ENCODE measurements around the gene LMF1. TPM values are rescaled to one million over a fixed set of nuclear protein-coding genes. Genes with fewer than 3 reads are reported as not detected.

Gene LMF1
- 10 to 100 TPM; 16.4 to 21.8 TPM for total RNA-seq
- long read RNA-seq, donor 1, partial matches to known transcripts: 1 of 2 reads
- long read RNA-seq, donor 1, other reads (novel, unspliced or antisense): 0 of 2 reads
- long read RNA-seq, donor 2, partial matches to known transcripts: 2 of 9 reads
- long read RNA-seq, donor 2, other reads (novel, unspliced or antisense): 2 of 9 reads

DNA sequence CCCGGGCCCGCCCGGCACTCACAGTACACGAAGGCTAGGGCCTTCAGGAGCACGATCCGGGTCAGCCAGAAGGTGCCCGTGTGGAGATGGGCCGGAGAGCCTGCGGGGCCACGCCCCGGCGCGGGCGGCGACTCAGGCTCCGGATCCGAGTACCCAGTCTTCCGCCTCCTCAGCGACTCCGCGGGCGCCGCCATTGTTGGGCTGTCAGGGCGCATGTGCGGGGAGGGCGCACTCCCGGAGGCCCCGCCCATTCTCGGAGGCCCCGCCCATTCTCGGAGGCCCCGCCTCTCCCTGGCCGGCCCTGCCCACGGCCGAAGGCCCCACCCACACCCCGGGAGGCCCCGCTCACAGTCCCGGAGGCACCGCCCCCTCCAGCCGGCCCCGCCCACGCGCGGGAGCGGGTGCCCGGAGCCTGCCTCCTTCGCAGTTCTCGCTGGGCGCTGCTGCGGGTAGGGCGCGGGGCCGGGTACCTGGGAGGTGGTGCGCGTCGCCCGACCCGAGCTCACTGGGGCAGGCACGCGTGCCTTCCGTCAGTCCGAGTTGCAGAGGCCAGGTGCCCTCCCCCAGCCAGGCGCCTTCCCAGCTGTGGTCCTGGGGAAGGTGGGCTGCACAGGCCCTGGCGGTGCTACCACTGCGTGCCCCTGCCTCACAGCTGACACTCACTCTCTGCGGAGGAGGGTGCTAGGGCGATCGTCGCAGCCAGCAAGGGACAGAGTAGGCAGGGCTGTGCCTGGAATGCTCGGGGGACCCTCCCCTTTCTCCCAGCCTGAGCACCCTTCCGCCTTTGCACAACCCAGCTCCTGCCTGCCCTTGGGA, at the start of gene LMF1:
LMF1 (minus strand) TSS at position 219 of the 816 bp plus-strand sequence; CDS start at position 215, 4 bp downstream.
- intact Hi-C loops (cut with DNase I): no loop called here
- peak; percentile 98 for DNase-seq (ENCODE audit: low spot score)

DNA sequence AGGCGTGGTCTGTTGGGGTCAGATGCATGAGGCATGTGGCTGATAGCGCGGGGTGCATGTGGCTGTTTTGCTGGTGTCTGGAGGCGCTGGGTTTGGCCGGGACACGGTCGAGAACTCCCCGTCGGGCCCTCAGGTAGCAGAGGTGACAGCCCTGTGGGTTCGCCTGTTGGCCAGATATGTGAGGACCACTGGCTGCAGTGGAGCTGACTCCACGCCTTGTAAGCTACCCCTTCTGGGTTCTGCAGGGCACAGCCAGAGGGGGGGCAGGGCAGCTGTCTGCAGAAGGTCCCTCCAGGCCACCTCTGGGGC, 49.3 kb upstream of the LMF1 start:
- intact Hi-C loops (cut with DNase I): no loop called here

DNA sequence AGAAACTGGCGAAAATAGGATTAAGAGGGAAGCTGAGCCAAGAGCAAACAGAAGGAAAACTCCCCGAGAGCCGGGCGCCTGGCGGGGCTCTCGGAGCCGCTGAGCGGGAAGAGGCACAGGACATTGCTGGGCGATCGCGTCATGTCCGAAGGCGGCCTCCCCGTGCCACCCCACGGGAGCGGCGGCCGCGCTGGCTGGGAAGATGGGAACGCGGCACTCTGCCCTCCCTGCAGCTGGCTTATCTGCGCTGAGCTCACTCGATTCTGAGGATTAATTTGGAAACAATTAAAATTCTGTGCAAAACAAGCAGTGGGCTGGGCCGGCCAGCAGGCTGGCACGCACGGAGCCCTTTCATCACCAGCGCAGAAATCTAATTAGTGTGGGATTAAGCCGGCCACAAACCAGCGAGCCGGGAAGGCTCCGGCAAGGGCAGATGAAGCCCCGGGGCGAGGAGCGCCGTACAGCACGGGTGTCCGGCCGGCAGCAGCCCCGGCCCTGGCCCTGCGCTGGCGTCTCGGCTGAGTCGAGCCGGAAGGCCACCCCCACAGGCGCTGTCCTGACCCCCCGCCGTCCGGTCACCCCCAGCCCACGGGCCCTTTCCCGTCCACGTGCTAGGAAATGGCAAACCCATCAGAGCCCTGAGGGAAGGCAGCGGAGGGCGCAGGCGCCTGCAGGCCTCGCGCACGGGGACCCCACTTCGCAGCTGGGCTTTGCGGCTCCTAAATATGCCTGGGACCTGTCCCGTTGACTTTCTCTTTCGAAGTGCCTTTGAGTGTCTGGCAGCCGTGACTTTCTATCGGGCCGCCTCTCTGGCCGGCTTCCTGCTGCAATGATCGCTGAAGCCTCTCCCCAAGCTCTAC, 48.7 kb upstream of the LMF1 start:
- intact Hi-C loops (cut with DNase I): no loop called here
- DNase-seq (ENCODE audit: low spot score): peak; percentile 90

More for the DNA sequence above, 49.3 kb upstream of the LMF1 start:
- DNase-seq (ENCODE audit: low spot score): no peak

DNA sequence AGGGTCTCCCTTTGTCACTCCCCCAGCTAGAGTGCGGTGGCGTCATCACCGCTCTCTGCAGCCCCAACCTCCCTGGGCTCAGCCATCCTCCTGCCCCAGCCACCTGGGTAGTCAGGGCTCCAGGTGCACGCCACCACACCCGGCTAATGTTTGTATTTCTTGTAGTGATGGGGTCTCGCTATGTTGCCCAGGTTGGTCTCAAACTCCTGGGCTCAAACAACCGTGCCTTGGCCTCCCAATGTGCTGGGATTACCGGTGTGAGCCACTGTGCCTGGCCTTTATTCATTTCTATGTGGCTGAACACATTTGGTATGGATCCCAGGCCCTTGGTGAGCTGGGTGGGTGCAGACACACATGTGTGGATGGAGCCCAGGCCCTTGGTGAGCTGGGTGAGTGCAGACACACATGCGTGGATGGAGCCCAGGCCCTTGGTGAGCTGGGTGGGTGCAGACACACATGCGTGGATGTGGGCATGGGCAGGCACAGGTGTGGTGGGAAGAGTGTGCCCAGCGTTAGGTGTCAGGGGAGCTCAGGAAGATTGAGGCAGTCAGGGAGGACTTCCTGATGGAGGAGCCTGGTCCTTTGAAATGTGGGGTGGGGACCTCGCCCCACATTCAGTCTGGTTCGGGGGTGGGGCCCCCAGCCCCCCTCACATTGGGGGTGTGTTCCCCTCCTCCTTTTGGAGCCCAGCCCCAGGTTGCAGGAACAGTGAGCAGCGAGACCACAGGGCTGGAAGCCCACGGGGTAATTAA, 47.8 kb upstream of the LMF1 start:
- intact Hi-C loops (cut with DNase I): no loop called here
- no peak for DNase-seq (ENCODE audit: low spot score)

DNA sequence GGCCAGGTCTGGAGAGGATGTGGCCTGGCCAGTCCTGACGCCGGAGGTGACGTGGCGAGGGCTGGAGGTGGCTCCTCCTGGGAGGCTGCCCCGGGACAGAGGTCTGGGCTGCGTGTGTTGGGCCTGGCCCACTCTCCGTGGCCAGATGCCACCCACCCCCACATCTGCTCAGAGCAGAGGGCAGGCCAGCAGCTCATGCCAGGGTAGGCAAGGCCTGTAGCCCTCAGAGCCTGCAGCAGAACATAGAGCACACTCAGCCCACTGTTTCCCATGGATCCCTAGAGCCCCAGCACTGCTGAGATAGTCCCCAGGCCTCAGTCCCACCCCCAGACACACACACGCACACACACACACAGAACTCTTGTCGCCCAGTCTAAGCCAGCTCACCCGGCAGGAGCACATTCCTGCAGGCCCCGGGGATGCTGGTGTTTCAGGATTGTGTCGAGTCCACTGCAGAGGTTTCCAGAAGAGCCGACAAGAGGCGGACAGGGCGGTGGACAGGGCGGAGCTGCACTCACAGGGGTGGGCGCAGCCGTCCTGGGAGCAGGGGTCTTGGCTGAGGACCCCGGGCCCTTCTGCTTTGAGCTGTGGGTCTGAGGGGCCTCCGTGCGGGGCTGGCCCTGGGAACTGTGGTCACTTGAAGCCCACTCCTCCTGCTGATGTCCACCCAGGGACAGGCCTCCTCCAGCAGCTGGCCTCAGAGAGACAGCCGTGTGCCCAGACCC, 44.1 kb upstream of the LMF1 start:
- no peak for DNase-seq (ENCODE audit: low spot score)
- intact Hi-C loops (cut with DNase I): no loop called here

DNA sequence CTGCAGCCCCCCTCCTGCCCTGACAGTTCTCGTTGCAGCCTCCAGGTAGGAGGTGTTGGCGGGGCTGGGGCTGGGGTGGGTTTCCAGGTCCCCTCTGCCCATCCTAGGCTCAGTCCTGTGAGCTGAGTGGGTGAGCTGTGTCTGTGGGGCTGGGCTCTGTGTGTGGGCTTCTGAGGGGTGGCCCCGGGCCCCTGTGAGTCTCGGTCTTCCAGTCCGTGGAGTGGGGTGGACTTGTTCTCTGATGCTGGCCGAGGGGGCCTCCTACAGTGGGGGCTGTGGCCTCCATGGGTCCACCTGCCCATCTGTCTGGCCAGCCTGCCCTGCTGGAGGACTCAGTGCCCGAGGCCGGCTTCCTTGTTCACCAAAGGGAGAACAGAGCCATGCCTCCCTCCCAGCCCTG, 43.4 kb upstream of the LMF1 start:
- DNase-seq (ENCODE audit: low spot score): no peak
- intact Hi-C loops (cut with DNase I): no loop called here

DNA sequence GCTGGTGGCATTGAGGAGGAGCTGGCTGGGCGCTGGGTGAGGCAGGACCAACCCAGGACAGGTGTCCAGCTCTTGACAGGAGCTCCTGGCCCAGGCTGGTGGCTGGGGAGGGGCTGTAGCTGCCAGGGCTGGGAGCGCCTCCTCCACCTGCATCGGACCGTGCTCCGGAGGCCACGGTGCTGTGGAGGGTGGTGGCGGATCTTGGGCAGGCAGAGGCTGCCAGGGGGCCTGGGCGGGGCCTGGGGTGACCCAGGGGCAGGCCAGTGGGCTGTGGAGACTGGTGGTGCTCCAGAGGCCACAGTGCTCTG, 42.8 kb upstream of the LMF1 start:
- DNase-seq (ENCODE audit: low spot score): no peak
- intact Hi-C loops (cut with DNase I): no loop called here

DNA sequence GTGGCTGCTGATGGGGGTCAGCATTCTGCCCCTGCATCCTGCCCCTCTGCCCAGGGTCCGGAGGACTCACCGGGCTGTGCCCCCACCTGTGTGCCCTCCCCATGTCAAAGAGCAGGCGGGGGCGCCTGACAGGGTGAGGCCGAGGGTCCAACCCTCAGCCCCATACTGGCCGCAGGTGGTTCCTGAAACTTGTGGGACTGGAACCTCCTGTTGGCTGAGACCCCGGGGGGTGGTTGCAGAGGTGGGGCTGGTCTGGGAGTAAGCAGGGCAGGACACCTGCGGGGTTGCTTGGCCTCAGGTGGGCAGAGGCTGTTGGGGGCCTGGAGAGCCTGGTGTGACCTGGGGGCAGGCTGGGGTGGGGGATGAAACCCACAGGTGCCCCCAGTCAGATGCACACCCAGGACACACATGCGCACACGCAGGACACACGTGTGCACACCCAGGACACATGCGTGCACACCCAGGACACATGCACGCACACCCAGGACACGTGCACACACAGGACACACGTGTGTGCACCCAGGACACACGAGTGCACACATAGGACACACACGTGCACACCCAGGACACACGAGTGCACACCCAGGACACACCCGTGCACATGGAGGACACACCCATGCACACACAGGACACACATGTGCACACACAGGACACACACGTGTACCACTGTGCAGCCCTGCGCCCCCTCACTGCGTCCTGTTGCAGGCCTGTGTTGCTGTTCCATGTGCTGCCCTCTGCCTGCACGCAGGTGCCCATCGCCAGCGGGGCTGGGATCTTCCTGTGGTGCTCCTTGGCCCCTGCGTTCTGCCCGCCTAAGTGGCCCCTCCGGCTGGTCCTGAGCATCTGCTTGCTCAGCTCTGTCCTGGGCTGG, 42.2 kb upstream of the LMF1 start:
- no peak for DNase-seq (ENCODE audit: low spot score)
- intact Hi-C loops (cut with DNase I): no loop called here

DNA sequence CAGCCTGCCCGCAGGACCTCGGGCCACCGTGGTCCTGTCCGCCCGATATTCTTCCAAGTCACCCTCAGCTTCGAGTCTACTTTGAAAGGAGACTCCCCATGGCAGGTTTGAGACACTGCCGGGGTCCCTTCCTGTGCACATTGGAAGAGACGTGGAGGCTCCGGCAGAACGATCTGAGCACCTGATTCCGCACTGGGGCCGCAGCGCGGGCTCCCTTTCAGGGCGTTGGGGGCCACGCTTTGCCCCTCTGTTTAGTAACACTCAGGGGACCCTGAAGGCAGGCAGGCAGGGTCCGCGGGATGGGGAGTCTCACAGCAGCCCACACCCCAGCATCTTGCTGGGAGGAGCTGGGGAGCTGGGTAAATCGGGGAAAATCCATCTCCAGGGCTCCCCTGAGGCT, 41.4 kb upstream of the LMF1 start:
- no peak for DNase-seq (ENCODE audit: low spot score)
- intact Hi-C loops (cut with DNase I): no loop called here

DNA sequence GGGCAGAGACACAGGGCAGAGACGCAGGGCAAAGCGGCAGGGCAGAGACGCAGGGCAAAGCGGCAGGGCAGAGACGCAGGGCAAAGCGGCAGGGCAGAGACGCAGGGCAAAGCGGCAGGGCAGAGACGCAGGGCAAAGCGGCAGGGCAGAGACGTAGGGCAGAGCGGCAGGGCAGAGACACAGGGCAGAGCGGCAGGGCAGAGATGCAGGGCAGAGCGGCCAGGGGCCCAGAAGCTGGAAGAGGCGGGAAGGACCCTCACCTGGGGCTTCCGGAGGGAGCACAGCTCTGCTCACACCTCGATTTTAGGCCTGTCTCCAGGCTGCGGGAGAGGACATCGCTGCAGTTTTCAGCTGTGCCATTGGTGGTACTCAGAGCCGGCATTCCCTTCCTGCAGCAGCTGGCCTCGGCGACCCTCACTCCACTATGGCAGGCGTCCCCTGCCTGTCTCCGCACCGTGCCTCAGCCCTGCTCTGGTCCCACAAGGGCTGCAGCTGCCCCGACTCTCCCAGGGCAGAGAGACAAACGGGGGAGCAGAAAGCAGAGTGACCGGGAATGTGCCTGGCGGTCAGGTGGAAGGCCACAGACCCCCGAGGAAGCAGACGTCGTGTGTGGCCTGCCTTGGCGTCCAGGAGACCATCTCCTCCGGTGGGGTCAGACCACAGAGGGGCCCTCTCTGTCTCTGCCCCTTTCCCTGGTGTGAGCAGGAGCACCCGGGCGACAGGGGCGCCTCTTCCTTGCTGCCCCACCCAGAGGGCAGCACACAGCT, 40.7 kb upstream of the LMF1 start:
- no peak for DNase-seq (ENCODE audit: low spot score)
- intact Hi-C loops (cut with DNase I): no loop called here

DNA sequence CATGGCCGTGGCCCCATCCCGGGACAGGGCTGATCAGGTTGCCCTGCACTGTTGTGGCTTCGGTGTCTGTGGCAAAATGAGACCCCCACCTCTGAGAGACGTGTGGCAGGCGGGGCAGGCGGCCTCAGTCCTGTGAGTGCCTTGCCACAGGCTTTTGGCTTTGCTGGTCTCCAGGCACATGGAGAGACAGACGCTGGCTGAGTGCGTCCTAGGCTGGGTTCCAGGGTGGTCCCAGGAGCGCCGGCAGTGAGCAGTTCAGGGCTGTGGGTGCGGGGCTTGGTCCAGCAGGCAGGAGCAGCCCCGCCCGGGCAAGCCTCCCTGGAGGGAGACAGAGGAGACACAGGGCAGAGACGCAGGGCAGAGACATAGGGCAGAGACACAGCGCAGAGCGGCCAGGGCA, 40.0 kb upstream of the LMF1 start:
- no peak for DNase-seq (ENCODE audit: low spot score)
- intact Hi-C loops (cut with DNase I): no loop called here

DNA sequence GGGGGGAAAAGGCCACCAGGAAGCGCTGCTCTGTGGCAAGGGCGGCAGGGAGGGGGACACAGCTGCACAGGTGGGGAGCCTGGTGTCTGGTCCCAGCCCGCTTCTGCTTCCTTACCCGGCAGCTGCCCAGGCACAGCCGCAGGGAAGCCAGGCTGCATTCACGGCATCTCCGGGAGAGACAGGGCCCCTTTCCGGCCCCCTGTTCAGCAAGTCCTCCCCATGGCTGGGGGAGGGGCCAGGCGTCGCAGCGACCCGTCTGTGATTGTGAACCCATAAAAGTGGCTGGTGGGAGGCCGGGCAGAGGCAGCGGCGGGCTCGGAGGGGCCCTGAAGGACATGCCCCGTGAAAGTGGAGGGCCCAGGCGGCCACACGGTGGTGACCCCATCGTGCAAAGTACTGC, 39.5 kb upstream of the LMF1 start:
- no peak for DNase-seq (ENCODE audit: low spot score)
- intact Hi-C loops (cut with DNase I): no loop called here

DNA sequence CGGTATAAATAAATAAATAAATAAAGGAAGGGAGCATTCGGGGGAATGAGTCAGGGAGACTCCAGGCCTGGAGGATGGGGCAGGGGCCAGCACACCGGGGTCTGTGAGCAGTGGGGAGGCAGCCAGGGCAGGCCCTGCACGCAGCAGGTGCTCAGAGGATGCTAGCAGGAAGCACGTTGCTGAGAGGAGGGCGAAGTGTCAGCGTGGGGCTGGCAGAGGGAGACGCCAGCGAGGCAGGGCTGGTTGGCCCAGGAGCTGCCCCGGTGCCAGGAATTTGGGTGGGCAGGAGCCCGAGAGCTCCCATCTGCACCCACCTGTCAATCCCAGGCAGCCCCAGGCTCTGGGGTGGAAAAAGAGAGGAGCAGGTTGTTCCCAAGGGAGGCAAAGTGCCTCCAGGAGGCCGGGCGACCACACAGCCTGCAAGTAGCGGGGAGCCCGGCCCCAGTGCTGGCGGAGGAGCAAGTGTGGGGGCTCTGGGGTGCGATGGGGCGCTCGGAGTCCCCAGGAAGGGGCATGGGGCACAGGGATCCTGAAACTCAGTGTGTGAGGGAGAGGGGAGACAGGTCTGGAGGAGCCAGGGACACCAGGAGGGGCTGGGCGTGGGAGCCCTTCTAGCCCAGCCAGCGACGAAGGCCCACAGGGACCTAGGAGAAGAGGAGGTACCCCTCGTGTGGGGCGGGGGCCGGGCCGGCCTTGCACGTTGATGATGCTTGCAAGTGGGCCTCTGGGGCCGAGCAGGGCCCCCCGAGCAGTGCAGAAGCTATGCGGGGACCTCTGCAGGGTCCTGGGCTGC, 38.8 kb upstream of the LMF1 start:
- DNase-seq (ENCODE audit: low spot score): no peak
- intact Hi-C loops (cut with DNase I): no loop called here

DNA sequence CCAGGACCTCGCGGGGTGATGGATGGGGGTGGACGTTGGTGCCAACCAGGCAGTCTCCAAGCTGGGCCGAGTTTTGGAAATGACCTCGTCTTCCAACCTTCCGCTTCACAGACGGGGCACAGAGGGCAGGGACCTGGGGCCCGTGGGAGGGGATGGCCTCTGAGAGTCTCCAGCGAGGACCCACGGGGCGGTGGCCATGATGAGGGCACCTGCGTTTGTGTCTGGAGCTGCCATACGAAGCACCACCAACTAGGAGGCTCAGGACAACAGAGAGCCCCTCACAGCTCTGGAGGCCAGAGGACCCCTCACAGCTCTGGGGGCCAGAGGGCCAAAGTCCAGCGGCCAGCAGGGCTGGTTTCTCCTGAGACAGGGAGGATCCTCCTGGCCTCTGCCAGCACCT, 37.3 kb upstream of the LMF1 start:
- DNase-seq (ENCODE audit: low spot score): no peak
- intact Hi-C loops (cut with DNase I): no loop called here

DNA sequence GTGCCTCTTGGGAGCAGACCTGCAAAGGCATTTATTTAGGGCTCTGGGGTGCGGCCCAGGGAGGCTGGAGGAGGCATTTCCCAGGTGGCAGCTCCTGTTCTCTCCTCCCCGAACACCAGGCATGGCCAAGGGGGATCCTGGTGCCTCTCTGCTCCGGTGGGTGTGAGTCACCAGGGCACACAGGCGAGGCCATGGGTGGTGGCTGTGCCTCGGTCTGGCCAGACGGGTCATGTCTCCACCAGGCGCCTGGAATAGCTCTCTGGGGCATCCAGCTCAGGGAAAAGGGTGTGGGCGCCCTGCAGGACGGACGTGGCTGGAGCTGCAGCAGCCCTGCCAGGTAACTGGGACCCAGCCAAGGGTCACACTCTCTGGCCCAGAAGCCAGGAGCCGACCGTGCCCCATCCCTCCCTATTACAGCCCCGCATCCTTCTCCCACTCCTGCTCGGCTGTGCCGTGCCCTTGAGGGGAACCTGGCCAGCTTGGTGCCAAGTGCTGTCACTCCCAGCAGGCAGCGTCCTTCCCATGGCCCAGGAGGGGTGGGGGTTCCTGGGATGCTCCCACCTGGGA, 36.6 kb upstream of the LMF1 start:
- intact Hi-C loops (cut with DNase I): no loop called here
- no peak for DNase-seq (ENCODE audit: low spot score)

DNA sequence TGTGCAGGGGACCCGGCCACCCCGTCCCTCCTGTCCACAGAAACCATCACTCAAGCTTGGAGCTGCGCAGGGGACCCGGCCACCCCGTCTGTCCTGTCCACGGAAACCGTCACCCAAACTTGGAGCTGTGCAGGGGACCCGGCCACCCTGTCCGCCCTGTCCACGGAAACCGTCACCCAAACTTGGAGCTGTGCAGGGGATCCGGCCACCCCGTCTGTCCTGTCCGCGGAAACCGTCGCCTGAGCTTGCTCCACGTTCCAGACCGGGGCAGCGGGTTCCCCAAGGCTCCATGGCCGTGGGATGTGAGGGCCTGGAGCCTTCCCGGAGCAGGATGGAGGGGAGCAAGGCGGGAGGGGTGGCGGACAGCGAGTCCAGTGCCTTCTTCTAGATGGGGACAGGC, 36.0 kb upstream of the LMF1 start:
- intact Hi-C loops (cut with DNase I): no loop called here
- no peak for DNase-seq (ENCODE audit: low spot score)

DNA sequence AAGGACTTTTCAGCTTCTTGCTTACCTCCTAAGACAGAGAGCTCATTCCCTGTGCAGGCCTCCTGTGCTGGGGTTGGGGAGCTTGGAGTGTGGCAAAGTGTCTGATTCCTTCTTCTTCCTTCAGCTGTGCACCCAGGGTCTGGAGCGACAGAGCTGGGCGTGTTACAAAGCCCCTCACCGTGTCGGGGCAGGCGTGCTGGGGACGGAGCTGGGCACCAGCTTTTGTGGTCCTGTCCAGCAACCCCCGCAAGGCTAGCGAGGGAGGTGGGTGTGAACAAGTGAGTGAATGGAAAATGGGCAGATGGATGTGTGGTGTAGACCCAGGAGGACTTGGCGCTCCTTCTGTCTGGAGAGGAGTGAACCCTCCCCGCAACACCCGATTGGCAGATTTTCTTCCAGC, 34.5 kb upstream of the LMF1 start:
- no peak for DNase-seq (ENCODE audit: low spot score)
- intact Hi-C loops (cut with DNase I): no loop called here
